Measurements from ENCODE around the gene TNNC2.

GRCh38 chr20:45819466-45819865 is 7.6 kb downstream of the TNNC2 start:
- TF ChIP-seq CTCF (IDR thresholded peaks at IDR 0.05) (no peak), EP300 (IDR thresholded peaks at IDR 0.05) (no peak)
